ENCODE results near the gene MCCC2.

Gene MCCC2

GRCh38 chr5:71700803-71701202 is 113.7 kb downstream of the MCCC2 start:
- no peak for TF ChIP-seq CTCF (conservative IDR thresholded peaks at IDR 0.05; ENCODE audit: control insufficient read depth, insufficient read depth, low read depth, low read length)
- no peak for DNase-seq (ENCODE audit: low read depth)

GRCh38 chr5:71701407-71701806 is 114.3 kb downstream of the MCCC2 start:
- H3K4me3 ChIP-seq (ENCODE audit: control insufficient read depth, low read depth, low read length) = no peak overlapping the region
- DNase-seq (ENCODE audit: low read depth) = no peak
- no peak for TF ChIP-seq CTCF (conservative IDR thresholded peaks at IDR 0.05; ENCODE audit: control insufficient read depth, insufficient read depth, low read depth, low read length)

More at GRCh38 chr5:71700803-71701202, 113.7 kb downstream of the MCCC2 start:
- H3K4me3 ChIP-seq (ENCODE audit: control insufficient read depth, low read depth, low read length) = no peak overlapping the region

DNA sequence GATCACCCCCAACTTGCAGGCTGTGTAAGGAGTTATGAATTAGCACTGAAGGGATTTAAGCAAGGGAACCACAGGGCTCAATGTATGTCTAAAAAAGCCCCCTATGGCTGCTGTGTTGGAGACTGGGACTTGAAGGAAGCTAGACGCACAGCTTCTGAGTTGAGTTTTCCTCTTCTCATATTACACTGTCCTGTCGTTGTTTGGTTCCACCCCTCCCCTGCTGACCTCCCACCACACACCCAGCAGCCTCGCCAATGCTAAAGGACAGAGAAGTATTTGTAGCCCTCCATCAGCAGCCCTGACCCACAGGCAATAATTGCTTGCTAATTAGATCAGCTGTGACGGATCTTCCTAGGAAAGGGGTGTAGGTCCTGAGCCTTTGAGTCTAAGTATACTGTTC is 116.8 kb downstream of the MCCC2 start:
- TF ChIP-seq CTCF (conservative IDR thresholded peaks at IDR 0.05; ENCODE audit: control insufficient read depth, insufficient read depth, low read depth, low read length) = no peak
- no peak overlapping the region for H3K4me3 ChIP-seq (ENCODE audit: control insufficient read depth, low read depth, low read length)
- DNase-seq (ENCODE audit: low read depth) = no peak

DNA sequence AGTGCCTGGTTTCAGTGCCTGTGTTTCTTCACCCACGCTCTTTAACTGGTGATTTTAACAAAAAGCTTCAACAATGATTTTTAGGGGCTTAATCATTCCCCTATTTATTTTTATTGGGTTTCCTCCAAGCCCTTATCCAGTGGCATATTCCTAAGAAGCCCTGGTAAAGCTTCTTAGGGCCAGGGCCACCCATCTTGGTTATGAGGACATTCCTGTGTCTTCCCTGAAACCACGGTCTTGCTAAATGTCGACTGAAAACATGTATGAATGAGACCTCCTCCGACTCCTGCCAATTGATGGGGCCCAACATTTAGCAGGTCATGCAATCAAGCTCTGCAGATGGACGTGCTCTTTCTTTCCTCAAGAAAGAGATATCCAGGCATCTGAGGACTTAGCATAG is 118.3 kb downstream of the MCCC2 start:
- H3K4me3 ChIP-seq (ENCODE audit: control insufficient read depth, low read depth, low read length) = no peak overlapping the region
- TF ChIP-seq CTCF (conservative IDR thresholded peaks at IDR 0.05; ENCODE audit: control insufficient read depth, insufficient read depth, low read depth, low read length) = no peak
- no peak for DNase-seq (ENCODE audit: low read depth)

DNA sequence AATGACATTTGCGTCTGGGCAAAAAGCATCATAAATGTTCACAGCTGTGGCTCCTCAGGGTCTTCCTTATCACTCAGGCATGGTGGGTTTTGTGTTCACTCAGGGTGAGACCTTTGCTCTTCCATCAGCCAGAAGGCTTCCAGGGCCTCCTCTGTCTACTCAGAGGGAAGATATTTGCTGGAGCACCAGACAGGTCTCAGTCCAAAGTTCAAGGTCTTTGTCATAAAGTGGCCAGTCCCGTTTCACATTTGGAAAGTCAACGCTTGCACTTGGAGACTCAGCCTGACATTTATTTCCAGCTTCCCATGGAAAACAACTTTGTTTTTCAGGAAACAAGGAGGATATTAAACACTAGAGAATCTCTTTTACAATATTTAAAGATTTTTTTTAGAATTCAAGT is 119.8 kb downstream of the MCCC2 start:
- DNase-seq (ENCODE audit: low read depth) = no peak
- no peak for TF ChIP-seq CTCF (conservative IDR thresholded peaks at IDR 0.05; ENCODE audit: control insufficient read depth, insufficient read depth, low read depth, low read length)
- no peak overlapping the region for H3K4me3 ChIP-seq (ENCODE audit: control insufficient read depth, low read depth, low read length)
